Hematopoietic multipotent progenitor cell treated with erythropoietin and hydrocortisone succinate and interleukin-3 and kit ligand, for 15 days (in vitro differentiated cells): Measurements from ENCODE around the gene CFP.
"Not testable (repeated sequence)": the region's sequence is repeated elsewhere in the genome, so short reads cannot be mapped to it uniquely, and the experiment has no call there.

Source experiments
- DNase-seq: peaks from one replicate; pipeline ENCODE4 v3.0.0-alpha.2; 2015; ENCODE audit warnings: low spot score

Gene CFP

GRCh38 chrX:47603125-47603524, 26.6 kb downstream of the CFP start:
- not testable (repeated sequence) for DNase-seq

- DNase-seq = no peak
Observed at GRCh38 chrX:47597222-47597621, 32.5 kb downstream of the CFP start.

- no peak for DNase-seq
Observed at GRCh38 chrX:47596256-47596655, 33.5 kb downstream of the CFP start.

GRCh38 chrX:47595716-47596251, 33.9 kb downstream of the CFP start:
- no peak for DNase-seq

- no peak for DNase-seq
Observed at GRCh38 chrX:47593522-47593921, 36.2 kb downstream of the CFP start.

GRCh38 chrX:47590984-47591383, 38.7 kb downstream of the CFP start:
- no peak for DNase-seq

- DNase-seq = no peak
Observed at GRCh38 chrX:47587906-47588735, 41.6 kb downstream of the CFP start.

GRCh38 chrX:47587091-47587891, 42.4 kb downstream of the CFP start:
- DNase-seq = no peak

GRCh38 chrX:47586043-47586787, 43.5 kb downstream of the CFP start:
- no peak for DNase-seq

GRCh38 chrX:47585273-47585672, 44.5 kb downstream of the CFP start:
- DNase-seq = no peak

- DNase-seq = no peak
Observed at GRCh38 chrX:47584714-47585113, 45.0 kb downstream of the CFP start.

- no peak for DNase-seq
Observed at GRCh38 chrX:47583240-47583861, 46.4 kb downstream of the CFP start.

GRCh38 chrX:47581731-47582647, 47.7 kb downstream of the CFP start, which contains the start of gene TIMP1:
TSS of gene TIMP1 (plus strand) at chrX:47582436. CDS start at chrX:47583416, 980 bp downstream.
- DNase-seq = peak; percentile 79

GRCh38 chrX:47579537-47579936, 50.2 kb downstream of the CFP start:
- no peak for DNase-seq

GRCh38 chrX:47578692-47579091, 51.0 kb downstream of the CFP start:
- DNase-seq = no peak

GRCh38 chrX:47577901-47578300, 51.8 kb downstream of the CFP start:
- no peak for DNase-seq

GRCh38 chrX:47577424-47577823, 52.3 kb downstream of the CFP start:
- DNase-seq = no peak

GRCh38 chrX:47576021-47576898, 53.5 kb downstream of the CFP start:
- no peak for DNase-seq

- peak; percentile 10 for DNase-seq
Observed at GRCh38 chrX:47574547-47575301, 55.0 kb downstream of the CFP start.
